GF-D8 (cell line): ENCODE data around the gene CRY2.

ENCODE experiments used
- DNase-seq: peaks from one replicate; lab custom pipeline; 2025; lab: John Stamatoyannopoulos, UW

Gene CRY2

GRCh38 chr11:45879803-45880686 lies 32.8 kb downstream of the CRY2 start:
- DNase-seq, result no peak

GRCh38 chr11:45880772-45881570 lies 33.7 kb downstream of the CRY2 start:
- no peak for DNase-seq

- no peak for DNase-seq
These were observed 34.6 kb downstream of the CRY2 start for GRCh38 chr11:45881708-45882368.

- DNase-seq, result no peak
These were observed 37.4 kb downstream of the CRY2 start for GRCh38 chr11:45884596-45885185.

- no peak for DNase-seq
These were observed 38.1 kb downstream of the CRY2 start, which contains the start of gene MAPK8IP1 for GRCh38 chr11:45885274-45885920. Gene MAPK8IP1 (plus strand): TSS chr11:45885651. CDS start chr11:45885821, 170 bp downstream.

- DNase-seq, result no peak
These were observed 38.8 kb downstream of the CRY2 start for GRCh38 chr11:45885921-45886721.

GRCh38 chr11:45886816-45887520 lies 39.7 kb downstream of the CRY2 start:
- no peak for DNase-seq

GRCh38 chr11:45887587-45887986 lies 40.3 kb downstream of the CRY2 start:
- DNase-seq, result no peak

- DNase-seq, result no peak
These were observed 42.3 kb downstream of the CRY2 start for GRCh38 chr11:45889555-45889954.

- no peak for DNase-seq
These were observed 42.7 kb downstream of the CRY2 start for GRCh38 chr11:45889966-45890365.

- no peak for DNase-seq
These were observed 43.7 kb downstream of the CRY2 start for GRCh38 chr11:45890886-45891550.

GRCh38 chr11:45892856-45893255 lies 45.6 kb downstream of the CRY2 start:
- no peak for DNase-seq

- no peak for DNase-seq
These were observed 47.4 kb downstream of the CRY2 start for GRCh38 chr11:45894555-45895247.

GRCh38 chr11:45895553-45896259 lies 48.4 kb downstream of the CRY2 start:
- no peak for DNase-seq

- DNase-seq, result no peak
These were observed 49.2 kb downstream of the CRY2 start for GRCh38 chr11:45896422-45896984.

GRCh38 chr11:45897556-45897955 lies 50.3 kb downstream of the CRY2 start:
- DNase-seq, result no peak

- DNase-seq, result no peak
These were observed 51.8 kb downstream of the CRY2 start for GRCh38 chr11:45899086-45899447.
